ENCODE data around the gene SLC23A2. TPM values are rescaled to one million over a fixed set of nuclear protein-coding genes. Genes with fewer than 3 reads are reported as not detected.

The SLC23A2 gene
- total RNA-seq, 4 donors from 2014 or later = 10.5 to 29.0 (median 20.4) TPM

- H3K36me3 ChIP-seq = peaks cover 54% of the 10 kb centered on the region
- no peaks in the 10 kb centered on the region for H3K9me3 ChIP-seq
- 89% methylated on average over 4 of the region's 4 CpGs for WGBS
- no peak for DNase-seq (ENCODE audit: low spot score in 2 of 2)
- TF ChIP-seq CTCF (IDR thresholded peaks at IDR 0.05) = no peak
- TF ChIP-seq EP300 (IDR thresholded peaks at IDR 0.05) = no peak
- no peak for TF ChIP-seq POLR2AphosphoS5 (IDR thresholded peaks at IDR 0.05)
- TF ChIP-seq POLR2A (IDR thresholded peaks at IDR 0.05) = no peak
- no peaks in the 10 kb centered on the region for H3K27me3 ChIP-seq
- no peaks in the 10 kb centered on the region for H3K4me1 ChIP-seq
- H3K27ac ChIP-seq = no peak overlapping the region
- H3K4me3 ChIP-seq = no peak overlapping the region
Observed at GRCh38 chr20:4864311-4864752, 137.0 kb downstream of the SLC23A2 start.

GRCh38 chr20:4862661-4863060 is 138.6 kb downstream of the SLC23A2 start:
- no peak overlapping the region for H3K27ac ChIP-seq
- H3K4me3 ChIP-seq = no peak overlapping the region
- no peak for DNase-seq (ENCODE audit: low spot score in 2 of 2)
- no peak for TF ChIP-seq CTCF (IDR thresholded peaks at IDR 0.05)
- TF ChIP-seq EP300 (IDR thresholded peaks at IDR 0.05) = no peak
- TF ChIP-seq POLR2AphosphoS5 (IDR thresholded peaks at IDR 0.05) = no peak
- TF ChIP-seq POLR2A (IDR thresholded peaks at IDR 0.05) = no peak
- no peaks in the 10 kb centered on the region for H3K4me1 ChIP-seq
- H3K9me3 ChIP-seq = no peaks in the 10 kb centered on the region
- H3K27me3 ChIP-seq = no peaks in the 10 kb centered on the region
- 90% methylated on average over 14 of the region's 14 CpGs for WGBS
- H3K36me3 ChIP-seq = peaks cover 68% of the 10 kb centered on the region

- TF ChIP-seq EP300 (IDR thresholded peaks at IDR 0.05) (no peak), POLR2AphosphoS5 (IDR thresholded peaks at IDR 0.05) (no peak), POLR2A (IDR thresholded peaks at IDR 0.05) (no peak), CTCF (IDR thresholded peaks at IDR 0.05) (no peak)
- no peak for DNase-seq (ENCODE audit: low spot score in 2 of 2)
- Histone ChIP-seq H3K36me3 (peaks cover 73% of the 10 kb centered on the region), H3K9me3 (no peaks in the 10 kb centered on the region), H3K4me1 (no peaks in the 10 kb centered on the region), H3K27me3 (no peaks in the 10 kb centered on the region), H3K4me3 (no peak overlapping the region), H3K27ac (no peak overlapping the region)
- 88% methylated on average over 11 of the region's 11 CpGs for WGBS
Observed at GRCh38 chr20:4861961-4862360, 139.3 kb downstream of the SLC23A2 start.

- TF ChIP-seq EP300 (IDR thresholded peaks at IDR 0.05) = no peak
- TF ChIP-seq POLR2AphosphoS5 (IDR thresholded peaks at IDR 0.05) = no peak
- no peak for TF ChIP-seq CTCF (IDR thresholded peaks at IDR 0.05)
- TF ChIP-seq POLR2A (IDR thresholded peaks at IDR 0.05) = no peak
- H3K27ac ChIP-seq = no peak overlapping the region
- H3K4me3 ChIP-seq = no peak overlapping the region
- WGBS = 96% methylated on average over 3 of the region's 3 CpGs
- H3K27me3 ChIP-seq = no peaks in the 10 kb centered on the region
- no peak for DNase-seq (ENCODE audit: low spot score in 2 of 2)
- H3K9me3 ChIP-seq = no peaks in the 10 kb centered on the region
- no peaks in the 10 kb centered on the region for H3K4me1 ChIP-seq
- H3K36me3 ChIP-seq = peaks cover 87% of the 10 kb centered on the region
Observed at GRCh38 chr20:4858000-4858399, 143.3 kb downstream of the SLC23A2 start.

GRCh38 chr20:4856022-4856755 is 145.1 kb downstream of the SLC23A2 start:
- no peaks in the 10 kb centered on the region for H3K4me1 ChIP-seq
- H3K9me3 ChIP-seq = no peaks in the 10 kb centered on the region
- no peaks in the 10 kb centered on the region for H3K27me3 ChIP-seq
- H3K4me3 ChIP-seq = no peak overlapping the region
- no peak for DNase-seq (ENCODE audit: low spot score in 2 of 2)
- H3K36me3 ChIP-seq = peaks cover 75% of the 10 kb centered on the region
- WGBS = 95% methylated on average over 19 of the region's 19 CpGs
- no peak overlapping the region for H3K27ac ChIP-seq
- TF ChIP-seq POLR2A (IDR thresholded peaks at IDR 0.05) (no peak), EP300 (IDR thresholded peaks at IDR 0.05) (no peak), POLR2AphosphoS5 (IDR thresholded peaks at IDR 0.05) (no peak), CTCF (IDR thresholded peaks at IDR 0.05) (no peak)

Data from suprapubic skin (tissue), 4 donors.